Osteoblast (primary cell): ENCODE results near the gene LTB4R. TPM values are rescaled to one million over a fixed set of nuclear protein-coding genes. Genes with fewer than 3 reads are reported as not detected.
A peak's percentile ranks its signal among the peaks of the same experiment; 100 is the strongest.

ENCODE experiments used
- DNase-seq: peaks from one replicate; pipeline ENCODE4 v3.0.0; 2011; ENCODE audit warnings: low spot score, mixed read lengths; ENCODE audit not compliant: insufficient read length; ENCODE audit errors: missing footprints
- H2AFZ ChIP-seq: 2 replicates; pipeline ENCODE4 v1.6.0; 2011; ENCODE audit warnings: mild to moderate bottlenecking, low read length
- H3K27ac ChIP-seq: 2 replicates; pipeline ENCODE4 v1.5.1; 2011; ENCODE audit warnings: mild to moderate bottlenecking, low read depth, low read length, moderate library complexity
- H3K27me3 ChIP-seq: 2 replicates; pipeline ENCODE4 v1.6.0; 2012; ENCODE audit warnings: mild to moderate bottlenecking, control low read depth, inconsistent platforms, low read length, moderate library complexity; ENCODE audit not compliant: insufficient read depth
- H3K36me3 ChIP-seq: 2 replicates; pipeline ENCODE4 v1.5.1; 2011; ENCODE audit warnings: mild to moderate bottlenecking, low read length, control low read depth, moderate library complexity; ENCODE audit not compliant: insufficient read depth
- H3K4me1 ChIP-seq: 2 replicates; pipeline ENCODE4 v1.5.1; 2011; ENCODE audit warnings: mild to moderate bottlenecking, low read length, control low read depth, moderate library complexity; ENCODE audit not compliant: insufficient read depth
- H3K4me2 ChIP-seq: 2 replicates; pipeline ENCODE4 v1.6.0; 2011; ENCODE audit warnings: mild to moderate bottlenecking, low read length; ENCODE audit not compliant: insufficient read depth
- H3K4me3 ChIP-seq: fragments of 200-600 bp; sonication (generic); 3 replicates; pipeline ENCODE4 v1.5.1; 2012; ENCODE audit warnings: mild to moderate bottlenecking, low read length, inconsistent platforms; ENCODE audit not compliant: insufficient read depth
- H3K79me2 ChIP-seq: 2 replicates; pipeline ENCODE4 v1.6.0; 2012; ENCODE audit warnings: mild to moderate bottlenecking, low read length, control low read depth, inconsistent platforms; ENCODE audit not compliant: insufficient read depth
- H3K9me3 ChIP-seq: 2 replicates; pipeline ENCODE4 v1.5.1; 2011; ENCODE audit warnings: low read depth, low read length, control low read depth
- H4K20me1 ChIP-seq: 2 replicates; pipeline ENCODE4 v1.6.0; 2012; ENCODE audit warnings: mild to moderate bottlenecking, low read length, control low read depth; ENCODE audit not compliant: insufficient read depth
- total RNA-seq: library from RNA; depleted of rRNA; stranded (reverse); fragments of >200 nt; gene quantifications from 2 replicates; pipeline ENCODE4 v1.2.3, GENCODE V29; 2012
- TF ChIP-seq, protein P1 (sequence below): IDR thresholded peaks from 2 replicates; pipeline ENCODE4 v1.5.1; 2011; ENCODE audit warnings: mild to moderate bottlenecking, low read depth, low read length, moderate library complexity; ENCODE audit errors: extremely low read depth

Gene LTB4R
- total RNA-seq, 1 donor, result 1.8 TPM

DNA sequence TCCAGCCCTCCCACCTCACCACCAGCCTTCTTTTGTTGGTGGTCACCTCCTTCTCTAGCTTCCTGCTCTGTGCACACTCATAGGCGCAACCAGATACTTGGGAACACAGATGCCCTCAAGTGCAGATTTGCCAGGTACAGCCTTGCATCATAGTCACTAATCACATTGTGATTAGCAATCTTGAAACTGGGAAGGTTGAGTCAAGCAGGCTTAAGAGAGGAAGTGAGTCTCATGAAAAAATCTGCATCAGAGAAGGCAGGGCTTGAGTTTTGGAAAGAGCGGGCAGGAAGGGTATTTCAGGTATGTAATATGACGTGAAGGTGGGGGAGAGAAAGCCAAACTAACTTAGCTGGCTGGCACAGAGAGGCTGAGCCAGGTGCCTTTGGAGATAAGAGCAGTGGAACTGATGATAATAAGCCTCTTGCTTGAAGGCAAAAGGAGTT is 37.2 kb upstream of the LTB4R start:
- Histone ChIP-seq H3K4me1 (peaks cover 9% of the 10 kb centered on the region), H3K4me2 (no peak overlapping the region), H3K36me3 (peaks cover 7% of the 10 kb centered on the region), H3K79me2 (peaks cover 7% of the 10 kb centered on the region), H3K4me3 (no peak overlapping the region), H4K20me1 (no peaks in the 10 kb centered on the region), H2AFZ (no peak overlapping the region), H3K9me3 (no peaks in the 10 kb centered on the region), H3K27me3 (no peaks in the 10 kb centered on the region), H3K27ac (no peak overlapping the region)
- no peak for DNase-seq
- TF ChIP-seq, protein P1, sequence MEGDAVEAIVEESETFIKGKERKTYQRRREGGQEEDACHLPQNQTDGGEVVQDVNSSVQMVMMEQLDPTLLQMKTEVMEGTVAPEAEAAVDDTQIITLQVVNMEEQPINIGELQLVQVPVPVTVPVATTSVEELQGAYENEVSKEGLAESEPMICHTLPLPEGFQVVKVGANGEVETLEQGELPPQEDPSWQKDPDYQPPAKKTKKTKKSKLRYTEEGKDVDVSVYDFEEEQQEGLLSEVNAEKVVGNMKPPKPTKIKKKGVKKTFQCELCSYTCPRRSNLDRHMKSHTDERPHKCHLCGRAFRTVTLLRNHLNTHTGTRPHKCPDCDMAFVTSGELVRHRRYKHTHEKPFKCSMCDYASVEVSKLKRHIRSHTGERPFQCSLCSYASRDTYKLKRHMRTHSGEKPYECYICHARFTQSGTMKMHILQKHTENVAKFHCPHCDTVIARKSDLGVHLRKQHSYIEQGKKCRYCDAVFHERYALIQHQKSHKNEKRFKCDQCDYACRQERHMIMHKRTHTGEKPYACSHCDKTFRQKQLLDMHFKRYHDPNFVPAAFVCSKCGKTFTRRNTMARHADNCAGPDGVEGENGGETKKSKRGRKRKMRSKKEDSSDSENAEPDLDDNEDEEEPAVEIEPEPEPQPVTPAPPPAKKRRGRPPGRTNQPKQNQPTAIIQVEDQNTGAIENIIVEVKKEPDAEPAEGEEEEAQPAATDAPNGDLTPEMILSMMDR, result no peak

GRCh38 chr14:24277071-24277470 is 34.2 kb upstream of the LTB4R start:
- no peak overlapping the region for H2AFZ ChIP-seq
- peaks cover 13% of the 10 kb centered on the region for H3K4me1 ChIP-seq
- DNase-seq, result peak; percentile 72
- TF ChIP-seq, protein P1, result no peak
- no peak overlapping the region for H3K4me2 ChIP-seq
- H3K27ac ChIP-seq, result no peak overlapping the region
- H3K36me3 ChIP-seq, result no peaks in the 10 kb centered on the region
- H3K27me3 ChIP-seq, result no peaks in the 10 kb centered on the region
- no peaks in the 10 kb centered on the region for H3K9me3 ChIP-seq
- H3K4me3 ChIP-seq, result no peak overlapping the region
- H4K20me1 ChIP-seq, result no peaks in the 10 kb centered on the region
- H3K79me2 ChIP-seq, result no peaks in the 10 kb centered on the region

GRCh38 chr14:24277606-24278321 is 33.5 kb upstream of the LTB4R start:
- DNase-seq, result peak; percentile 79
- Histone ChIP-seq H3K79me2 (no peaks in the 10 kb centered on the region), H3K4me1 (peaks cover 13% of the 10 kb centered on the region), H4K20me1 (no peaks in the 10 kb centered on the region), H3K4me2 (no peak overlapping the region), H2AFZ (no peak overlapping the region), H3K27ac (no peak overlapping the region), H3K27me3 (no peaks in the 10 kb centered on the region), H3K36me3 (no peaks in the 10 kb centered on the region), H3K4me3 (no peak overlapping the region), H3K9me3 (no peaks in the 10 kb centered on the region)
- TF ChIP-seq, protein P1, result no peak

DNA sequence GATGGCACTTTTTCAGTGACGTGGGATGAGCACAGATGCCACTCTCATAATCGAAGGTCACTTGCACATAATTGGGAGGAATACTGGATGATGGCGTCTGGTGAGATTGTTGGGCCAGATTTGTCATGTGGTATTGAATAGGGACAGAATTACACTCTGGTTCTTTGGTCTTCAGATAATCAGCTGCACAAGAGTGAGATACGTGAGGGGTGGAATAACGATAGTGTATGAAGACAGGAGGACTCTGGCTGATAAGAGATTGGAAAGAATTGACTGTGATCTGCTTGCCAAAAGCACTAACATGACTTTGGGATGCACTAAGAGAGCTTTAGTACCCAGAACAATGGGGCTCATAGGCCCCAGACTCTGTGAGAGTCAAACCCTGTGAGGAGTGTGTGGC is 32.9 kb upstream of the LTB4R start:
- Histone ChIP-seq H3K36me3 (no peaks in the 10 kb centered on the region), H2AFZ (no peak overlapping the region), H3K27ac (no peak overlapping the region), H3K79me2 (no peaks in the 10 kb centered on the region), H4K20me1 (no peaks in the 10 kb centered on the region), H3K4me3 (no peak overlapping the region), H3K4me2 (no peak overlapping the region), H3K9me3 (no peaks in the 10 kb centered on the region), H3K27me3 (no peaks in the 10 kb centered on the region), H3K4me1 (peaks cover 13% of the 10 kb centered on the region)
- TF ChIP-seq, protein P1, result no peak
- DNase-seq, result no peak
